NCI-H446 (cell line): ENCODE results near the gene AFF3.

Source experiments
- DNase-seq, 2 experiments: peaks; one replicate each; lab custom pipeline; 2025; lab: John Stamatoyannopoulos, UW

AFF3 gene

DNA sequence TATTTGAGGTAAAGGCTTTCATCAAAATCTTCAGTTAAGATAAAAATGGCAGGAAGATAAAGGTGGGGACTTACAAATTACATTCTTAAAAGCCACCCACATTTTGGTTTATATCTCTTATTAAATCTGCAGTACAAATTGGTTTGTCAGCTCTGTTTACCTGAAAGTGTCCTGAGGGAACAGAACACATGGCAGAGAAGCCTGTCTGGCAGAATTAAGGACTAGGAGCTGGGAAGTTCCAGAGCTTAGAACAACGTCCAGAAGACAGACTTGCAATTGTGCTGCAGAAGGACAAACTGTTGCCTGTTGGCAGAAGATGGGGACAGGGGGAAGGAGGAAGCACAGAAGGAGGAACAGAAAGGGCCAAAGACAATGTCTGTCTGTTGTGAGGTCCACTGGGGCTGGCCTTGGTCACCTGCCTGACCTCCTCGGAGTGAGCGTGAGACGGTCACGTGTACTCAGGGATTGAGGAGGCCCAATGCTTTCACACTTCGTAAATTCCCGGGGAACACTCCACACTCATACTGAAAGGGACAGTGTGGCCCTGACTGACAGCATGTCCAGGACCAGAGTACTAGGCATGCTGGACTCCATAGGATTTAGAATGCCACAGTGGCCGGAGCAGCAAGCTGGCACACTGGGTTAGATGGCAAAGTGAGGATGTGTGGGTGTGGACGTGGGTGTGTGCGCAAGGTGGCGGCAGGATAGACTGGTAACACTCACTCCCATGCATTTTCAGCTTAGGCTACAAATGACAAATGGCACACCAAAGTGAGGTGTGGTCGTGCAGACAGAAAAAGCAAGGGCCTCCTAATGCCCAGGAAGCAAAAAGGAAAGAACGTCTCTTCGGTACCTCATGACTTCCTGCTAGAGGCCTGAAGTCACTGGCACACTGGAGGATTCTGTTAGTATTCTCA, 441.6 kb downstream of the AFF3 start:
- no peak for DNase-seq

DNA sequence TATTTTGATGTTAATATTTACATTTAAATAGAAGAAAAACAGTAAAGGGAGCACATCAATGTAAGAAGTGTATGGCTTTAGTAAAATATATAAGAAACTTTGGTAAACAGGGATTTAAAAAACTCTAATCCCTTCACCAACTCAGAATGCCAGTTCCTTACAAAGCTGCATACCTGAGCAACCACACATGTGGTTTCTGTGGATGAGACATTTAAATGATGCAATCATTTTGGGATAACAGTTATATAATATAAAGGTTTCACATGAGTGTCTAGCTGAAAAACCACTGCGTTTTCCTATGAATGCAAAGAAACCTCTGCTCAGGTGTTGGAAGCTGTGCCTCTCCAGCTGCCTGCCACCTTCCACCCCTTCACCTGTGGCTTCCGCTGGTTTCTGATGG, 443.5 kb downstream of the AFF3 start:
- DNase-seq = no peak

- DNase-seq = no peak
These were observed 444.4 kb downstream of the AFF3 start for GRCh38 chr2:99697811-99698568.

GRCh38 chr2:99695944-99696253, 446.5 kb downstream of the AFF3 start:
- no peak for DNase-seq

DNA sequence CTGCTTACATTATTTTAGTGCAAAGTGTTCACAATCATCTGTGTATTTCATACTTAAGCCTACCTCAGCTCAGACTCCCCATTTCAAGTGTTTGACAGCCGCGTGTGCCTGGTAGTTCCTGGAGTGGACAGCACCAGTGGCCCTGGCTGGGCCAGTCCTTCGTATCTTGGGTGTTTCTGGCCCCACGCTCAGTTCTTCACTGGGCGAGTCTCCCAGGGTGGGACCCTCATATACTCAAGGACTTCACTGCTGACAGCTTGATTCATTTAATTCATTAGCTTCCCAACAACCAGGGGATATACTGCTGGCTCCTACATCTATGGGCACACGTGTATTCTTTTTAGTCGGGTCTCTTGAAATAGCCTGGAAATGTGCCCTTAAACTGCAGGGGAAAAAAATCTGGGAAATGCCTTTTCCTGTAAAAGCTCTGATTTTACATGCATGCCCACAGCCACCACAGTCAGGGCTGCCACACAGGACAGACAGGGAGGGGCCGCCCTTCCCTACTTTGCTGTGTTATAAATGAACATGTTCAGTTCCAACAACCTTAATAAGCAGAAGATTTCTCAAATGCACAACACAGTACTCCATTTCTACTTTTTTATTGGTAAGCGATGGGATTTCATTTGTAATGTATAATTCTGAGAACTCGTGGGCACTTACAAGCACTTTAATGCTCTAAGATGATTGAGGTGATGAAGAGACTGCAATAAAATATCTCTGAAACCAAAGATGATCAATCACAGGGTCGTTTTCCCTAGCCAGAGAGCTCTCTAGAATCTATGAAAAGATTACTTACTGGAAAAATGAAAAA, 447.1 kb downstream of the AFF3 start:
- no peak for DNase-seq

- DNase-seq = no peak
These were observed 448.1 kb downstream of the AFF3 start for GRCh38 chr2:99694331-99694730.

DNA sequence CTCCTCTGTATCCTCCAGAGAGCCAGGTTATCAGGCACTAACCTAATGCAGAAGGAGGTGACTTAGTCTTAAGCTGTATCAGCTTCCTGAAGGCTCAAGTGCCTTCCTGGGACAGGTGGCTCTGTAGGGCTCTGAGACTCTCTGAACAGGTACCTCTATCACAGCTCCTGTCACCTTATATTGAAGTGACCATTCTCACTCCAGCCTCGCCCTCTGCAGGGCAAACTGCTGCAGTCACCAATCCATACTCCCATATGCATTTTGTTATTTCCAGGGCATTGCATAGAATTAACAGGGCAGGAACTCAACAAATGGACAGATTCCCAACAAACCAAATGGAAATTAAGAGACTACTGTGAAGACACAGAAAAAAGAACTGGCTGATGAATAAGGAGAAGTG, 449.6 kb downstream of the AFF3 start:
- no peak for DNase-seq

DNA sequence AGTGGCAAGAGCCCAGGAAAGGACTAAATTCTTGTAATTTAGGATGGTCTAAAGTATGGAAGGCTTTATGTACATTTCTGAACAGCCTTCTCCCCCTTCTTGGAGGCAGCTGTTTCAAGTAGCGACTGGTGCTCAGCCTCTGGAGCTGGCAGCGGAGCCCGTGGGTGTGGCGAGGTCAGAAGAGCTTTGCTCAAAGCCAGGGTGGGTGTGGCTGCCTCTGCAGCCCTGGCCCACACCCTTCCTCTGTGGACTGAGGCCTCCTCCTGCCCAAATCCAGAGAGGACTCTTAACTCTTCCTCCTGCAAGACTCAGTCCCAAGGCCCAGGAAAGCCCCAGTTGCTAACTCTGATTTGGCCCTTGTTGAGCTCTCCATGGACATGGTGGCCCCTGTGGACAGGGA, 450.5 kb downstream of the AFF3 start:
- no peak for DNase-seq

DNA sequence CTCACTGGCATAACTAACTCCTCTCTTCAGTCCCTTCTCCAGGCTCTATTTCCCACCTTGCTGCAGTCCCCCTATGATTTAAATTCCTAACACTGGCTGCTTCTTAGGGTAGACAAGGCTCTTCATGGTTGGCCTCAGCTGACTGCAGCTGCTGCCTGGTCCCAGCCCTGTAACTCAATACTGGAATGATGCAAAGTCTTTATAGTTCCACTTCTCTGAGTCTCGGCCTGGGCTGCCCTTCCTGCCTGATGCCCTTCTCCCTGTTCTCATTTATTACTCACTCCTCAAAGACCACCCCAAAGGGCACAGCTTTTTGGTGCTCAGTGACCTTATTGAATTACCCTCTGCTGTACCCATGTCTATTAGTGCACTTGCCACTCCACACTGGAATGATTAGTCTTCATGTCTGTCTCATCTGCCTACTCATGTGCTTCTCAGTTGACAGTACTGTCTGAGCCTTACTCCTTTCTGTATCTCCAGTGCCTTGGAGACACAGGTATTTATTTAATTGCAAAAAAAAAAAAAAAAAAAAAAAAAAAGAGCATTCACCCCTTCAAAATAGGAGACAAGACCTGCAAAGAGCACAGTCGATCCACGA, 453.1 kb downstream of the AFF3 start:
- no peak for DNase-seq

GRCh38 chr2:99688699-99689098, 453.7 kb downstream of the AFF3 start:
- no peak for DNase-seq

GRCh38 chr2:99682275-99683060, 459.9 kb downstream of the AFF3 start:
- DNase-seq = peak in 1 of 2 experiments; percentile 20

DNA sequence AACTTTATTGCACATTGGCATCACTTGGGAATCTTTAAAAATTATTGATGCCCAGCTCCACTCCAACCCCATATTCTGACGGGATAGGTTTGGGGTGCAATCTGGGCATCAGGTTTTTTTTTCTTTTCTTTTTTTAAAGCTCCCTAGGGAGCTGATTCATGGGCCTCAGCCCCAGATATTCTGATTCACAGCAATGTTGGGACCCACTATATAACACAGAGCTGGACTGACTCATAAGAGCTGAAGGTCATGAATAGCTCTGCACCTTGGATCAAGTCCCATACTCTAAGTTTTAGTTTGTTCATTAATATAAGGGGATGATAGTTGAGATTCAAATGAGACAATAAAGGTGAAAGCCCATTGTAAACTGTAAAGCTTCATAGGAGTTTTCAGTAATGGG, 461.4 kb downstream of the AFF3 start:
- DNase-seq = no peak

DNA sequence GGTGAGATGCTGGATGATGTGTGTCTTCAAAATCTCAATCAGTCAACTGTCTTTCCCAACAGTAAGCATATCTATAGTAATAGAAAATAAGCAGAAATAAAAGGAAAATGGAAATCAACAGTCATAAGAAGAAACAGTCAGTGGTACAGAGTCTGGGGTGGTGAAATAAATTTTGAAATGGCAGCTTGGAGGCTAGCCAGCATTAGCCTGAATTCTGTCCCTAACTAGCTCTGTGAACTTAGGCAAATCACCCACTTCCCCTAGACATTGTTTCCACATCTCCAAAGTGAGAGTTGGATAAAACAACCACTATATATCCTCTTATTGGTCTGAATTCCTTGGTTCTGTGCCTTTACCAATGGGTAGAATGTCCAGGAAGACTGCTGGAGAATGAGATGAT, 462.9 kb downstream of the AFF3 start:
- DNase-seq = no peak

DNA sequence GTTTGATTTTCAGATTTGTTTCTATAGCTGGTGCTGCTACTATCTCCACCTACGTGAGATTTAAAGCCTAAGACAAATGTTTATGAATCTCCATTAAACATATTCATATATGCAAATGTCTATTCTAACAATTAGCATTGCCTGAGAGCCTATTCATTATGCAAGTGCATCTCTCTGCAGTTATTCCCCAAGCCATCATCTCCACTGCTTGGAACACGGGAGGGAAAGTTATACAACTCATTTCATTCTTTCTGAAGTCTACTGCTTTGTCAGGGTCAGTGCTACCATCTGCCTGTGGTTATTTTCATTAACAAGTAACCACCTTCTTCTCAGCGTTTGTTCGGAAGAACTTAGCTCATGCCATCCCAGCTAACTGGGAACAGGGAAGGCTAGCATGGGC, 463.8 kb downstream of the AFF3 start:
- DNase-seq = no peak

DNA sequence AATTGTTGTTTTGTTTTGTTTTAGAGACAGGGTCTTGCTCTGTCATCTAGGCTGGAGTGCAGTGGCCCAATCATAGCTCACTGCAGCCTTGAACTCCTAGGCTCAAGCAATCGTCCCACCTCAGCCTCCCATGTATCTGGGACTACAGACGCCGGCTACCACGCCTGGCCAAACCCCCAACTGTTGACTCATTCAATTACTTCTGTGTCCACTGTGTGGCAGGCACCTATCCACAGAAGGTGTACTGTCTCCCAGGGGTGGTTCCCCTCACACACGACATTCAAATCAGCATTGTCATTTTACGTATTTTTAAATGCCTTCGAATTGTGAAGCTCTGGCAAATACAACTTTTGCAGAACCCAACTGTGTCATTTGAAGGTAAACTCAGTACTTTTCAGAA, 464.6 kb downstream of the AFF3 start:
- DNase-seq = no peak

DNA sequence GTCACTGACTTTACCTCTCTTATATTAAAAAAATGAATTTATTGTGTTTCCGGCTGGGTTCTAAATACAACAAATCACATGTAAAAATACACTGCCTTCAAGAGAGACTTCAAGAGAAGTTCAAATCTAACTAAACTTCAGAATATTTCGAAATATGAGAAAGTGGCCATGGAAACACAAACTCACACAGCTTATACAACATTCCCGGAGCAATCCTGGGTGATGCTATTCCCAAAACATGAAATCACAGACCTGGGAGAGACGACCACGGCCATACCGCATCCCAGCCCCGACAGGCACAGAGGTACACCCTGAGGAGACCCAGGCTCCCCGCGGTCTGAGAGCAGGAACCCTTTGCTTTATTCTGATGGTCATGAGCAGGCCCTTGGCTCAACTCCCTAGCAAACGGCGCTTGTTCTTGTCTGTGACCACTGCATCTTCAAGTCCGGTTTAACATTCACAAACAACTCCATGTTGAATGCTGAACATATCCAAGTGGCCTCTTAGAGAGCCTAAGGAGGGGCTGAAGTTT, 467.2 kb downstream of the AFF3 start:
- DNase-seq = no peak

GRCh38 chr2:99674090-99674489, 468.3 kb downstream of the AFF3 start:
- no peak for DNase-seq

DNA sequence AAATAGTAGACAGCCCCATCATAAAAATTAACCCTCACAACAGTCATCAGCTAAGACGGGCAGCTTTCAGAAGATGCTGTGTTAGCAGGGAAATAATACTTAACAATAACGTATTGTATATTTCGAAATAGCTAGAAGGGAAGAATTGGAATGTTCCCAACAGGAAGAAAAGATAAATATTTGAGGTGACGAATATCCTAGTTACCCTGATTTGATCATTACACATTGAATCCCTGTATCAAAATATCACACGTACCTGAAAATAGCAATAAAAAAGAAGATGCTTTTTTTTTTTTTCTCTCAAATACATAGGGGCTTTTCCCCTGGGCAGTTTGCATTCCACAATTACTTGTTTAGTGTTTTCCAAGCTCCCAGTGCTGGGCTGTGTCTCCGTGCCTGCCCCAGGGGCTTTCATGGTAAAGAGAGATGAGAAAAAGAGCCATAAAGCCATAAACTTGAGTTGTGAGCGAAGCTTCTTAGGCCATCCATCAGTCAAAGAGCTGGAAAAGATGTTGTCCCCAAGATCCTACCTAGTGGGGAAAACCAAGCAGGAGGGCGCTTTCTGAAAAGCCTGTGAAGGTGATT, 469.5 kb downstream of the AFF3 start:
- DNase-seq = no peak

- DNase-seq = no peak
These were observed 471.3 kb downstream of the AFF3 start for GRCh38 chr2:99670768-99671734.

GRCh38 chr2:99666256-99666655, 476.1 kb downstream of the AFF3 start:
- DNase-seq = no peak
